Transverse colon (tissue), 4 donors: Measurements from ENCODE around the gene MGAT4A. TPM values are rescaled to one million over a fixed set of nuclear protein-coding genes. Genes with fewer than 3 reads are reported as not detected.

Experiments used
- DNase-seq: peaks from one replicate; pipeline ENCODE4 v3.0.0-alpha.2; 2019
- H3K27ac ChIP-seq, 4 donors: fragments of 200-600 bp; sonication (generic); 2 replicates each; pipeline ENCODE4 v1.5.1; 2016 to 2018; ENCODE audit warnings: inconsistent platforms in 4 of 4
- H3K27me3 ChIP-seq: fragments of 200-600 bp; sonication (generic); 2 replicates; pipeline ENCODE4 v1.5.1; 2017; ENCODE audit warnings: inconsistent platforms
- H3K36me3 ChIP-seq, 4 donors: fragments of 200-600 bp; sonication (generic); 2 replicates each; pipeline ENCODE4 v1.5.1; 2017 to 2019; ENCODE audit warnings: inconsistent platforms in 4 of 4
- H3K4me1 ChIP-seq, 4 donors: fragments of 200-600 bp; sonication (generic); 2 replicates each; pipeline ENCODE4 v1.5.1; 2017 to 2020; ENCODE audit warnings: inconsistent platforms in 4 of 4
- H3K4me3 ChIP-seq, 4 donors: fragments of 200-600 bp; sonication (generic); 1 replicate in 1 of 4; 2 replicates in 3 of 4; pipeline versions ENCODE4 v1.5.1 to v1.6.1; 2017 to 2019; ENCODE audit warnings: inconsistent platforms in 4 of 4
- H3K9me3 ChIP-seq, 2 donors: fragments of 200-600 bp; sonication (generic); 2 replicates each; pipeline ENCODE4 v1.5.1; 2017 to 2019; ENCODE audit warnings: inconsistent platforms in 2 of 2
- EP300 ChIP-seq: sonication (generic); formaldehyde crosslinking; IDR thresholded peaks from one replicate; pipeline ENCODE4 v1.6.1; 2017; ENCODE audit warnings: antibody characterized with exemption, low read depth
- POLR2A ChIP-seq: fragments of 450-650 bp; IDR thresholded peaks from one replicate; pipeline ENCODE4 v1.6.1; 2016; ENCODE audit warnings: antibody characterized with exemption, mild to moderate bottlenecking, moderate library complexity
- POLR2AphosphoS5 ChIP-seq, 3 donors: sonication (generic); formaldehyde crosslinking; IDR thresholded peaks; one replicate each; pipeline ENCODE4 v1.6.1; 2016; ENCODE audit warnings: antibody characterized with exemption in 3 of 3
- WGBS, 2 donors: methylation state at CpG; one replicate each; pipeline ENCODE4 v1.1.5; 2018; ENCODE audit warnings: low coverage in 1 of 2; 5-methylcytosine and 5-hydroxymethylcytosine counted together
- in situ Hi-C, 4 donors: fragments of 200-750 bp; cut with MboI; loops; one replicate each; pipeline versions ENCODE4 v1.15.0 to v1.15.1; 2017; ENCODE audit warnings: low sequenced_read_pairs in 3 of 4, low pct_ligation_motif_present in 1 of 4, low pct_unique_long_range_greater_than_20kb in 1 of 4
- intact Hi-C: fragments of 100-400 bp; cut with DNase I; formaldehyde crosslinking; loops from one replicate; pipeline ENCODE4 v1.15.1; 2023; ENCODE audit warnings: low total_unique reads
- total RNA-seq, 4 donors: library from RNA; depleted of rRNA; stranded (reverse); fragments of >200 nt; gene quantifications; one replicate each; pipeline ENCODE4 v1.1.0, GENCODE V29; 2016
- TF ChIP-seq, protein P1 (sequence below), 5 experiments: fragments of 200-600 bp in 3 of 5; fragments of 450-650 bp in 2 of 5; sonication (generic) in 3 of 5; IDR thresholded peaks; 1 replicate in 2 of 5; 2 replicates in 3 of 5; pipeline ENCODE4 v1.5.1; 2016 to 2017; ENCODE audit warnings: antibody characterized with exemption in 5 of 5, inconsistent platforms in 3 of 5, mild to moderate bottlenecking in 2 of 5, moderate library complexity in 1 of 5

Gene MGAT4A
- total RNA-seq, 4 donors from 2014 or later = 29.9 to 237 (median 124) TPM

DNA sequence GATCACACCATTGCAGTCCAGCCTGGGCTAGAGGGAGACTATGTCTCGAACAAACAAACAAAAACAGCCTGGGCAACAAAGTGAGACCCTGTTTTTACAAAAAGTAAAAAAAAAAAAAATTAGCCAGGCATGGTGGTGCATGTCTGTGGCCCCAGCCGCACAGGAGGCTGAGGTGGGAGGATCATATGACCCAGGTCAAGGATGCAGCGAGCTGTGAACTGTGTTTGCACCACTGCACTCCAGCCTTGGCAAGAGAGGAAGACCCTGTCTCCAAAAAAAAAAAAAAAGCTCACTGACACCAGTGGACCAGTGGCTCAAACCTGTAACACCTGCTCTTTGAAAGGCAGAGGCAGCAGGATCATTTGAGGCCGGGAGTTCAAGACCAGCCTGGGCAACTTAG is 82.5 kb downstream of the MGAT4A start:
- Histone ChIP-seq H3K27ac (no peak overlapping the region), H3K27me3 (no peaks in the 10 kb centered on the region), H3K4me1 (peaks cover 0 to 37% (median 15%) of the 10 kb centered on the region in 4 donors), H3K9me3 (no peaks in the 10 kb centered on the region), H3K36me3 (peaks cover 0 to 27% (median 12%) of the 10 kb centered on the region in 4 donors), H3K4me3 (no peak overlapping the region)
- TF ChIP-seq, protein P1, sequence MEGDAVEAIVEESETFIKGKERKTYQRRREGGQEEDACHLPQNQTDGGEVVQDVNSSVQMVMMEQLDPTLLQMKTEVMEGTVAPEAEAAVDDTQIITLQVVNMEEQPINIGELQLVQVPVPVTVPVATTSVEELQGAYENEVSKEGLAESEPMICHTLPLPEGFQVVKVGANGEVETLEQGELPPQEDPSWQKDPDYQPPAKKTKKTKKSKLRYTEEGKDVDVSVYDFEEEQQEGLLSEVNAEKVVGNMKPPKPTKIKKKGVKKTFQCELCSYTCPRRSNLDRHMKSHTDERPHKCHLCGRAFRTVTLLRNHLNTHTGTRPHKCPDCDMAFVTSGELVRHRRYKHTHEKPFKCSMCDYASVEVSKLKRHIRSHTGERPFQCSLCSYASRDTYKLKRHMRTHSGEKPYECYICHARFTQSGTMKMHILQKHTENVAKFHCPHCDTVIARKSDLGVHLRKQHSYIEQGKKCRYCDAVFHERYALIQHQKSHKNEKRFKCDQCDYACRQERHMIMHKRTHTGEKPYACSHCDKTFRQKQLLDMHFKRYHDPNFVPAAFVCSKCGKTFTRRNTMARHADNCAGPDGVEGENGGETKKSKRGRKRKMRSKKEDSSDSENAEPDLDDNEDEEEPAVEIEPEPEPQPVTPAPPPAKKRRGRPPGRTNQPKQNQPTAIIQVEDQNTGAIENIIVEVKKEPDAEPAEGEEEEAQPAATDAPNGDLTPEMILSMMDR (IDR thresholded peaks at IDR 0.05) = no peak
- no peak for TF ChIP-seq POLR2A
- no peak for TF ChIP-seq EP300
- no peak for TF ChIP-seq POLR2AphosphoS5 (IDR thresholded peaks at IDR 0.05)
- intact Hi-C loops = loop anchor here (5.0 kb wide), 1 partner anchor 189 kb away; no protein-coding TSS in a partner anchor
- DNase-seq = no peak
- 89 to 90% methylated on average over 3 to 4 of the region's 4 CpGs for WGBS, 2 donors
- in situ Hi-C loops = loop anchor here in 3 of 4 donors (10.0 kb wide), 2 partner anchors 186 to 416 kb away; no protein-coding TSS in a partner anchor

DNA sequence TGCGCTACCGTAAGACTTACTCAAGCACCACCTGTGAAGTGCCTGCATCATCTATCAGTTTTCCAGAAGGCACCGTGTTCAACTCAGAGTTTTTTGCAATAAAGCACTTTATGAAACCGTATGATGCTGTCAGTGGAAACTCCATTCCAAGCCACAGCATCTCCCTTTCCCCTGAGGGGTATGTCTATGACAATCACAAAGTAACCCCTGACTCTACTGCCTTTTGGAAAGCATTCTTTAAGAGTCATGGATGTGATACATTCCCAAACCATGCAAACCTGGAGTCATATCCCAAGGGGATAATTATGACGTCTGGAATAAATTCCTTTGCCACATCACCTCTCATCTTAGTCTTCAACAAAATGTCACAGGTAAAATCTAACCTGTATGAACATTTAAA is 83.3 kb downstream of the MGAT4A start:
- no peak for DNase-seq
- in situ Hi-C loops = loop anchor here in 3 of 4 donors (10.0 kb wide), 2 partner anchors 187 to 417 kb away; no protein-coding TSS in a partner anchor
- no peaks in the 10 kb centered on the region for H3K9me3 ChIP-seq
- no peak overlapping the region for H3K27ac ChIP-seq
- intact Hi-C loops = loop anchor here (5.0 kb wide), 1 partner anchor 190 kb away; no protein-coding TSS in a partner anchor
- H3K4me1 ChIP-seq = peaks cover 0 to 32% (median 15%) of the 10 kb centered on the region in 4 donors
- TF ChIP-seq, protein P1 (IDR thresholded peaks at IDR 0.05) = no peak
- no peak overlapping the region for H3K4me3 ChIP-seq
- H3K27me3 ChIP-seq = no peaks in the 10 kb centered on the region
- H3K36me3 ChIP-seq = peaks cover 0 to 34% (median 15%) of the 10 kb centered on the region in 4 donors
- WGBS, 2 donors = 78 to 100% methylated on average over 3 to 5 of the region's 5 CpGs

DNA sequence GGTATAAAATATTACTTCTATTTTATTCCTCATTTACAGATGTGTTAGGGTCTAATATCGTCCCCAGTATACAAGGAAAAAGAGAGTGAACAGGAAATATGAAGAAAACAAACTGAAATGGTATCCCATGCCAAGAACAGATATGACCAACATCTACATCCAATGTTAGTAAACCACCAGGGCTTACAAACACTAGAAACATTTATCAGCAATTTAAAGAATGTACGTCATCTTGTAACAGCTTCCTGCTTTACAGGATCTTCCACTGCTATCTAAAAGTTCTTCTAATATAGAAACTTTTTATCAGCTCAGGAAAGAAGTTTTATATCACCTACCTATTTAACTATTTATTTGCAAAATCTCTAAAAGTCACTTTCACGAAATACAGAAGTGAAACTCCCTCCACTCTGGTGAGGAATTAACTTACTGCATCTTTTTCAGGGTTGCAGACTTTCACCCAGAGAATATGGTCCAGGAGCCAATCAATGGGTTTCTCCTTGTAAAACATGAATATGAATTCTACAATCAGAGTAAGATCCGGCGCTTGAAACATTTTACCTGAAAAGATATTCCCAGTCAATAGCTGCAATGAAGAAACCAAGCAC is 87.3 kb downstream of the MGAT4A start:
- no peak for DNase-seq
- TF ChIP-seq POLR2AphosphoS5 (IDR thresholded peaks at IDR 0.05) = no peak
- TF ChIP-seq, protein P1 (IDR thresholded peaks at IDR 0.05) = no peak
- no peak for TF ChIP-seq POLR2A
- no peak for TF ChIP-seq EP300
- no peaks in the 10 kb centered on the region for H3K27me3 ChIP-seq
- in situ Hi-C loops = loop anchor here in 3 of 4 donors (10.0 kb wide), 2 partner anchors 191 to 421 kb away; no protein-coding TSS in a partner anchor
- intact Hi-C loops = no loop called here
- no peak overlapping the region for H3K4me3 ChIP-seq
- no peak overlapping the region for H3K27ac ChIP-seq
- WGBS, 2 donors = 85 to 90% methylated on average over 5 of the region's 5 CpGs
- no peaks in the 10 kb centered on the region for H3K4me1 ChIP-seq
- peaks cover 0 to 57% (median 23%) of the 10 kb centered on the region in 4 donors for H3K36me3 ChIP-seq
- H3K9me3 ChIP-seq = no peaks in the 10 kb centered on the region

DNA sequence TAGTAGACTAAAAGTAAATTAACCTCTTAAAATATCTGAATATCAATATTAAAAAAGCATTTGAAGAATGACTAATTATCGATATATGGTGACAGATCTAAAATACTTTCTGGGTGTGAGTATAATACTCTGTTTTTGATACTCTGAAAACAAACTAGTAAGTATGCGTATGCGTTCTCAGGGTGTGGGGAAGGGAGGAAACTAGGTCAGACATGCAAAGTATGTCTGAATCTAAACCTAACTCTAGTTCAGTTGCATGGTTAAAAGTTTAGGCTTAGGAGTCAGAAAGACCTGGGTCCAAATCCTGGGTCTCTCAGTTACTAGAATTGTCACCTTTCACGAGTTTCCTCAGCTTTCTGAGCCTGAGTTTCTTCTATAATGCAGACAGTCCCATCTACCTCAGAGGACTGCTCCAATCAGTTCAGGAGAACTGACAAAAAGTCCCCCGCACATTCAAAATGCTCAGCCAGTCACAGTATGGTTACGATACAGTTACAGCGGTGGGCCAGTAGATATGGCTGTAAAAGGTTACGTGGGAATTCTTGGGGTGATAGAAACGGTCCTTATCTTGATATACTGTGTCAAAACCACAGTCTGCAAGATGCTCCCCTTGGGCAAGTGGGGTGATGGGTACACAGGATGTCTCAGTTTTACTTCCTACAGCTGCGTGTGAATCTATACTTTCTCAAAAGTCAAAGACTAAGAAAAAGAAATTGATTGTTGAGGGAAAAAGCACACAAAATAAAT is 93.4 kb downstream of the MGAT4A start:
- in situ Hi-C loops = no loop called here
- Histone ChIP-seq H3K27ac (no peak overlapping the region), H3K4me1 (no peaks in the 10 kb centered on the region), H3K4me3 (no peak overlapping the region), H3K27me3 (no peaks in the 10 kb centered on the region), H3K9me3 (no peaks in the 10 kb centered on the region), H3K36me3 (peaks cover 0 to 59% (median 27%) of the 10 kb centered on the region in 4 donors)
- intact Hi-C loops = no loop called here
- WGBS, 2 donors = 59 to 81% methylated on average over 4 to 10 of the region's 10 CpGs
- no peak for TF ChIP-seq POLR2A
- no peak for TF ChIP-seq EP300
- TF ChIP-seq POLR2AphosphoS5 (IDR thresholded peaks at IDR 0.05) = no peak
- TF ChIP-seq, protein P1 (IDR thresholded peaks at IDR 0.05) = no peak
- no peak for DNase-seq
